IMR-90 (cell line): ENCODE measurements around the gene NALCN. TPM values are rescaled to one million over a fixed set of nuclear protein-coding genes. Genes with fewer than 3 reads are reported as not detected.

Source experiments
- ATAC-seq: fragments of 200-7000 bp; cut with Tn5 transposase; 2 replicates; pipeline ENCODE4 v1.9.1; 2020; ENCODE audit warnings: low read depth, mild to moderate bottlenecking, moderate library complexity
- BruUV-seq: library from RNA; stranded (reverse); fragments of 400-500 nt; replicated peaks from 2 replicates; lab custom pipeline; 2021; lab: Mats Ljungman, UMichigan
- CTCF ChIA-PET: fragments of 300-600 bp; formaldehyde crosslinking; extraction: SDS; loops from one replicate; lab custom pipeline; 2021; ENCODE audit warnings: antibody characterized with exemption; lab: Yijun Ruan, JAX
- POLR2A ChIA-PET: fragments of 300-600 bp; sonication (Branson Sonifier 250); formaldehyde crosslinking; loops from one replicate; lab custom pipeline; 2022; ENCODE audit warnings: antibody characterized with exemption; ENCODE audit not compliant: unreplicated experiment; lab: Charles Lee
- DNase-seq: peaks from one replicate; pipeline ENCODE4 v3.0.0; 2013
- H2AFZ ChIP-seq: replicated peaks from 2 replicates; pipeline ENCODE3; 2013; ENCODE audit warnings: low read length, mild to moderate bottlenecking; ENCODE audit not compliant: poor library complexity
- H2AK5ac ChIP-seq: 2 replicates; pipeline ENCODE4 v1.6.1; 2013; ENCODE audit warnings: low read depth, low read length, inconsistent platforms
- H2AK9ac ChIP-seq: replicated peaks from 2 replicates; pipeline ENCODE3; 2013; ENCODE audit warnings: mild to moderate bottlenecking, low read depth, low read length, moderate library complexity; ENCODE audit not compliant: poor library complexity
- H2BK120ac ChIP-seq: 2 replicates; pipeline ENCODE4 v1.6.1; 2013; ENCODE audit warnings: low read depth, low read length, inconsistent platforms
- H2BK15ac ChIP-seq: 3 replicates; pipeline ENCODE4 v1.6.1; 2013; ENCODE audit warnings: low read depth, low read length, inconsistent platforms
- H2BK20ac ChIP-seq: 2 replicates; pipeline ENCODE4 v1.6.1; 2013; ENCODE audit warnings: low read depth, mild to moderate bottlenecking, inconsistent platforms, low read length, moderate library complexity
- H2BK5ac ChIP-seq: 2 replicates; pipeline ENCODE4 v1.6.1; 2013; ENCODE audit warnings: mild to moderate bottlenecking, low read depth, low read length, inconsistent platforms; ENCODE audit not compliant: poor library complexity, severe bottlenecking
- H3K14ac ChIP-seq: replicated peaks from 2 replicates; pipeline ENCODE4 v1.6.1; 2013; ENCODE audit warnings: low read depth, low read length, inconsistent platforms
- H3K18ac ChIP-seq: 2 replicates; pipeline ENCODE4 v1.6.1; 2013; ENCODE audit warnings: low read depth, low read length, control low read depth
- H3K23ac ChIP-seq: 2 replicates; pipeline ENCODE4 v1.6.1; 2013; ENCODE audit warnings: low read depth, low read length, inconsistent platforms
- H3K27ac ChIP-seq: 2 replicates; pipeline ENCODE4 v1.5.1; 2013; ENCODE audit warnings: mild to moderate bottlenecking, control low read depth, low read length; ENCODE audit not compliant: insufficient read depth
- H3K27me3 ChIP-seq: 2 replicates; pipeline ENCODE4 v1.6.1; 2013; ENCODE audit warnings: low read length; ENCODE audit not compliant: control insufficient read depth, insufficient read depth
- H3K36me3 ChIP-seq: 2 replicates; pipeline ENCODE4 v1.6.1; 2013; ENCODE audit warnings: low read length, mixed read lengths; ENCODE audit not compliant: control insufficient read depth, insufficient read depth
- H3K4ac ChIP-seq: 2 replicates; pipeline ENCODE4 v1.6.1; 2013; ENCODE audit warnings: low read depth, low read length, inconsistent platforms
- H3K4me1 ChIP-seq: 2 replicates; pipeline ENCODE4 v1.6.1; 2013; ENCODE audit warnings: low read length, mixed read lengths; ENCODE audit not compliant: control insufficient read depth, insufficient read depth
- H3K4me2 ChIP-seq: 2 replicates; pipeline ENCODE4 v1.6.1; 2013; ENCODE audit warnings: low read depth, mild to moderate bottlenecking, control low read depth, low read length, moderate library complexity
- H3K4me3 ChIP-seq: 2 replicates; pipeline ENCODE4 v1.5.1; 2013; ENCODE audit warnings: low read depth, mild to moderate bottlenecking, control low read depth, low read length, moderate library complexity; ENCODE audit not compliant: insufficient read depth
- H3K56ac ChIP-seq: 2 replicates; pipeline ENCODE4 v1.6.1; 2013; ENCODE audit warnings: low read length, inconsistent platforms; ENCODE audit not compliant: insufficient read depth; ENCODE audit errors: extremely low read depth
- H3K79me1 ChIP-seq, 2 experiments: 2 replicates each; pipeline ENCODE4 v1.6.1; 2013; ENCODE audit warnings: low read length in 2 of 2, inconsistent platforms in 1 of 2, low read depth in 1 of 2
- H3K9ac ChIP-seq: 2 replicates; pipeline ENCODE4 v1.6.1; 2013; ENCODE audit warnings: low read depth, low read length, control low read depth
- H3K9me1 ChIP-seq: 2 replicates; pipeline ENCODE4 v1.6.1; 2013; ENCODE audit warnings: low read length, inconsistent platforms; ENCODE audit not compliant: insufficient read depth
- H3K9me3 ChIP-seq: 2 replicates; pipeline ENCODE4 v1.6.1; 2013; ENCODE audit warnings: low read length; ENCODE audit not compliant: control insufficient read depth, insufficient read depth
- H4K20me1 ChIP-seq: 2 replicates; pipeline ENCODE4 v1.6.1; 2013; ENCODE audit warnings: low read length, inconsistent platforms; ENCODE audit not compliant: insufficient read depth
- H4K5ac ChIP-seq: 2 replicates; pipeline ENCODE4 v1.6.1; 2013; ENCODE audit warnings: mild to moderate bottlenecking, low read depth, low read length, control low read depth
- H4K8ac ChIP-seq, 2 experiments: 2 replicates each; pipeline ENCODE4 v1.6.1; 2013; ENCODE audit warnings: low read depth in 2 of 2, low read length in 2 of 2, control low read depth in 1 of 2, inconsistent platforms in 1 of 2
- H4K91ac ChIP-seq: 2 replicates; pipeline ENCODE4 v1.6.1; 2013; ENCODE audit warnings: low read depth, low read length, inconsistent platforms; ENCODE audit not compliant: insufficient read depth
- BHLHE40 ChIP-seq: fragments of 150-350 bp; IDR thresholded peaks from 2 replicates; pipeline ENCODE4 v1.6.1; 2016; ENCODE audit warnings: mild to moderate bottlenecking, low read depth, low read length
- CEBPB ChIP-seq: IDR thresholded peaks from 2 replicates; pipeline ENCODE4 v1.6.1; 2012; ENCODE audit warnings: low read depth, low read length, improper control_type of control experiment
- CHD1 ChIP-seq: IDR thresholded peaks from 2 replicates; pipeline ENCODE4 v1.6.1; 2012; ENCODE audit warnings: low read depth, low read length, improper control_type of control experiment
- ELK1 ChIP-seq: fragments of 150-350 bp; IDR thresholded peaks from 2 replicates; pipeline ENCODE4 v1.6.1; 2016; ENCODE audit warnings: low read depth, mild to moderate bottlenecking, low read length, moderate library complexity, borderline replicate concordance
- FOS ChIP-seq: fragments of 150-350 bp; IDR thresholded peaks from 2 replicates; pipeline ENCODE4 v1.6.1; 2016; ENCODE audit warnings: low read depth, low read length
- MAFK ChIP-seq: IDR thresholded peaks from 2 replicates; pipeline ENCODE4 v1.6.1; 2012; ENCODE audit warnings: low read depth, low read length, improper control_type of control experiment
- MXI1 ChIP-seq: IDR thresholded peaks from 2 replicates; pipeline ENCODE4 v1.6.1; 2012; ENCODE audit warnings: low read depth, mild to moderate bottlenecking, low read length, moderate library complexity, borderline replicate concordance
- NFE2L2 ChIP-seq: fragments of 150-350 bp; IDR thresholded peaks from 2 replicates; pipeline ENCODE4 v1.6.1; 2016; ENCODE audit warnings: low read depth, mild to moderate bottlenecking, low read length
- POLR2A ChIP-seq: IDR thresholded peaks from 2 replicates; pipeline ENCODE4 v1.6.1; 2012; ENCODE audit warnings: mild to moderate bottlenecking, low read depth, low read length
- RAD21 ChIP-seq: IDR thresholded peaks from 2 replicates; pipeline ENCODE4 v1.6.1; 2012; ENCODE audit warnings: low read length, improper control_type of control experiment
- RCOR1 ChIP-seq: IDR thresholded peaks from 2 replicates; pipeline ENCODE4 v1.6.1; 2012; ENCODE audit warnings: mild to moderate bottlenecking, low read length, improper control_type of control experiment; ENCODE audit not compliant: insufficient replicate concordance
- RFX5 ChIP-seq: IDR thresholded peaks from 2 replicates; pipeline ENCODE4 v1.8.0; 2012; ENCODE audit warnings: low read depth, mild to moderate bottlenecking, low read length, moderate library complexity
- SMC3 ChIP-seq: fragments of 150-350 bp; IDR thresholded peaks from 2 replicates; pipeline ENCODE4 v1.6.1; 2016; ENCODE audit warnings: low read depth, mild to moderate bottlenecking, antibody characterized with exemption, low read length, moderate library complexity
- WGBS, 2 experiments: methylation state at CpG; one replicate each; pipeline versions ENCODE4 v1.1.5 to v1.1.7; 2013; ENCODE audit warnings: missing lambda C conversion rate in 2 of 2; ENCODE audit not compliant: insufficient read length in 1 of 2; ENCODE audit errors: extremely low coverage in 2 of 2; 5-methylcytosine and 5-hydroxymethylcytosine counted together
- dilution Hi-C: fragments of 300-500 bp; cut with HindIII; formaldehyde crosslinking; loops from one replicate; pipeline ENCODE4 v1.14.3; 2018; ENCODE audit warnings: low sequenced_read_pairs; ENCODE audit not compliant: unreplicated experiment
- in situ Hi-C: fragments of 300-500 bp; cut with MboI; formaldehyde crosslinking; loops from 3 replicates; pipeline ENCODE4 v1.14.3; 2019; ENCODE audit warnings: low sequenced_read_pairs, inconsistent platforms, mixed read lengths
- intact Hi-C: fragments of 100-400 bp; cut with micrococcal nuclease; formaldehyde crosslinking; loops from 2 replicates; pipeline ENCODE4 v1.10.0; 2022
- polyA plus RNA-seq, 3 experiments: library from polyadenylated mRNA; depleted of rRNA; stranded (reverse); fragments of >200 nt; gene quantifications; 2 replicates each; pipeline ENCODE4 v1.2.3, GENCODE V29; 2012; ENCODE audit warnings: low replicate concordance in 1 of 3
- total RNA-seq: library from RNA; depleted of rRNA; stranded (reverse); fragments of >200 nt; gene quantifications from 2 replicates; pipeline ENCODE4 v1.2.3, GENCODE V29; 2012
- TF ChIP-seq, protein P1 (sequence below): conservative IDR thresholded peaks from 2 replicates; pipeline ENCODE4 v1.5.1; 2012; ENCODE audit warnings: mild to moderate bottlenecking, low read depth, low read length, improper control_type of control experiment

The NALCN gene
- total and polyA plus RNA-seq, 2 of the 4 experiments (the other 2 are of a cell fraction): 2.9 to 4.8 TPM

GRCh38 chr13:101449790-101450748 lies 33.8 kb upstream of the NALCN start:
- Histone ChIP-seq H3K27ac (peak overlapping the region; percentile 100), H3K4ac (peak overlapping the region; percentile 97), H2BK120ac (peak overlapping the region; percentile 98), H3K56ac (peak overlapping the region; percentile 91), H3K4me3 (no peak overlapping the region), H3K36me3 (no peaks in the 10 kb centered on the region), H4K91ac (peak overlapping the region; percentile 96), H3K9me1 (peaks cover 11% of the 10 kb centered on the region), H3K4me2 (peak overlapping the region; percentile 89), H4K5ac (peak overlapping the region; percentile 97), H4K8ac (peak overlapping the region; percentile 82 to 91), H2BK20ac (peak overlapping the region; percentile 98), H3K23ac (peak overlapping the region; percentile 73; the same call in 1 of the 2 replicates), H3K9me3 (no peaks in the 10 kb centered on the region), H2AK5ac (peak overlapping the region; percentile 93; the same call in 1 of the 2 replicates), H3K27me3 (no peaks in the 10 kb centered on the region), H2BK5ac (peak overlapping the region; percentile 95), H3K79me1 (no peaks in the 10 kb centered on the region), H3K14ac (peak overlapping the region; percentile 61; the same call in 1 of the 2 replicates), H3K9ac (peak overlapping the region; percentile 51; the same call in 1 of the 2 replicates), H4K20me1 (no peaks in the 10 kb centered on the region), H2BK15ac (peak overlapping the region; percentile 90; the same call in 2 of the 3 replicates), H2AFZ (peak overlapping the region; percentile 63), H3K18ac (peak overlapping the region; percentile 99), H3K4me1 (peaks cover 26% of the 10 kb centered on the region), H2AK9ac (no peak overlapping the region)
- dilution Hi-C loops: no loop called here
- ChIA-PET POLR2A (interaction anchor here (0.5 kb wide), 1 partner anchor 28 kb away, joined by 6 read pairs; no protein-coding TSS in a partner anchor), CTCF (interaction anchor here (1.4 kb wide), 1 partner anchor 305 kb away, joined by 5 read pairs; no protein-coding TSS in a partner anchor)
- WGBS, 2 experiments: no CpG with 5 or more reads among the region's 5 CpGs
- no TSS peak for BruUV-seq
- DNase-seq (peak; percentile 93), ATAC-seq (peak; percentile 63)
- intact Hi-C loops: loop anchor here (5.0 to 10.0 kb wide), 2 partner anchors 33 to 835 kb away; partner anchors contain the start of gene NALCN
- in situ Hi-C loops: no loop called here
- TF ChIP-seq BHLHE40: peak; percentile 35; the same call in 1 of the 2 replicates
- peak; percentile 87 for TF ChIP-seq MXI1
- TF ChIP-seq CEBPB: peak; percentile 84
- TF ChIP-seq RCOR1: no peak
- TF ChIP-seq RAD21: no peak
- no peak for TF ChIP-seq CHD1
- peak; percentile 89 for TF ChIP-seq FOS
- 0 out of 2 replicates have a peak, but pooled peaks have one; percentile 1 for TF ChIP-seq NFE2L2
- TF ChIP-seq, protein P1, sequence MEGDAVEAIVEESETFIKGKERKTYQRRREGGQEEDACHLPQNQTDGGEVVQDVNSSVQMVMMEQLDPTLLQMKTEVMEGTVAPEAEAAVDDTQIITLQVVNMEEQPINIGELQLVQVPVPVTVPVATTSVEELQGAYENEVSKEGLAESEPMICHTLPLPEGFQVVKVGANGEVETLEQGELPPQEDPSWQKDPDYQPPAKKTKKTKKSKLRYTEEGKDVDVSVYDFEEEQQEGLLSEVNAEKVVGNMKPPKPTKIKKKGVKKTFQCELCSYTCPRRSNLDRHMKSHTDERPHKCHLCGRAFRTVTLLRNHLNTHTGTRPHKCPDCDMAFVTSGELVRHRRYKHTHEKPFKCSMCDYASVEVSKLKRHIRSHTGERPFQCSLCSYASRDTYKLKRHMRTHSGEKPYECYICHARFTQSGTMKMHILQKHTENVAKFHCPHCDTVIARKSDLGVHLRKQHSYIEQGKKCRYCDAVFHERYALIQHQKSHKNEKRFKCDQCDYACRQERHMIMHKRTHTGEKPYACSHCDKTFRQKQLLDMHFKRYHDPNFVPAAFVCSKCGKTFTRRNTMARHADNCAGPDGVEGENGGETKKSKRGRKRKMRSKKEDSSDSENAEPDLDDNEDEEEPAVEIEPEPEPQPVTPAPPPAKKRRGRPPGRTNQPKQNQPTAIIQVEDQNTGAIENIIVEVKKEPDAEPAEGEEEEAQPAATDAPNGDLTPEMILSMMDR: no peak
- no peak for TF ChIP-seq SMC3
- TF ChIP-seq POLR2A: no peak
- no peak for TF ChIP-seq ELK1
- no peak for TF ChIP-seq MAFK
- no peak for TF ChIP-seq RFX5
